DMS153 treated with DMSO at 0.1 percent for 48 hours (cell line): ENCODE data around the gene GPHA2.

Source experiments
- DNase-seq: peaks from one replicate; lab custom pipeline; 2025; ENCODE audit not compliant: unreplicated experiment; lab: John Stamatoyannopoulos, UW

The GPHA2 gene

DNA sequence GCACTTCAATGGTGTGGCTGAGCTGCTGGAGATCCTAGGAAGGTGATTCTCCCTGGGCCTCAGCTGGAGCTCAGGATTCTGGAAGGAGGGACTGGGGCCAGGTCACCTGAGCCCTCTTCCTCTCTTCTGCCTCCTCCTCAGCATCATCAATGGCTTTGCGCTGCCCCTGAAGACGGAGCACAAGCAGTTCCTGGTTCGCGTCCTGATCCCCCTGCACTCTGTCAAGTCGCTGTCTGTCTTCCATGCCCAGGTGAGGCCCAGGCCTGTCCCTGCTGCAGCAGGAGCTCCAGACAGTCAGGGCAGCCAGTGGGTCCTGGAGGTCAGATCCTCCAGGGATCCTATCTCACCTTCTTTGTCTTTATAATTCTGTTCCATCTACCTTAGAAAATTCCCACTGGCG lies 5.4 kb downstream of the GPHA2 start:
- DNase-seq: no peak

DNA sequence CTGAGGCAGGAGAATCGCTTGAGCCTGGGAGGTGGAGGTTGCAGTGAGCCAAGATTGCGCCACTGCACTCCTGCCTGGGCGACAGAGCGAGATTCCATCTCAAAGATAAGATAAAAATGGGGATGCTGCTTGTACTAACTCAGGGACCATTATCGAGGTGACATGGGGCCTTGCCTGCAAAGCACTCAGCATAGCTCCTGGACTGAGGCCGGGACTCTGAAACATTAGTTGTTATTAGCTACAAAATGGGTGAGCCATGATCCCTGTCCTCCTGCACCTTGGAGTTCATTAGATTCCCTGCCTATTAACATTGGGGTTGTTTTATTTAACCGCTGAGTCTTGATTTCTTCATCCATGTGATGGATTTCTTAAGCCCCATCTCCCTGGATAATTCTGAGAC lies 6.1 kb downstream of the GPHA2 start:
- no peak for DNase-seq

DNA sequence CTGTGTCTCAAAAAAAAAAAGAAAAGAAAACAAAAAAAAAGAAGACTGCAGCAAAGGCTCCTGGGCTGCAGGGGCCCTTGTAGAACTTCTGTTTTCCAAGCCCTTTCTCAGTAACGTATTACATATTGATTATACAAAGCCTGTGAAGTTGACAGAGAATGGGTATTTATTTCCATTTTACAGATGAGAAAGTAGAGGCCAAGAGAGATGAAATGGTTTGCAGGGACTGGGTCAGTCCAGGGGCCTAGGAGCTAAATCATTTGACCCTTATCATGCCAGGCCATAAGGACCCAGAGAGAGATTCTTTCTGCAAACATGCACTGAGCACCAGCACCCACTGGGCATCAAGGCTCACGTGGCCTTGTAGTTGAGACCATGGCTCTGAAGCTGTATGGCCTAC lies 6.7 kb downstream of the GPHA2 start:
- DNase-seq: no peak

DNA sequence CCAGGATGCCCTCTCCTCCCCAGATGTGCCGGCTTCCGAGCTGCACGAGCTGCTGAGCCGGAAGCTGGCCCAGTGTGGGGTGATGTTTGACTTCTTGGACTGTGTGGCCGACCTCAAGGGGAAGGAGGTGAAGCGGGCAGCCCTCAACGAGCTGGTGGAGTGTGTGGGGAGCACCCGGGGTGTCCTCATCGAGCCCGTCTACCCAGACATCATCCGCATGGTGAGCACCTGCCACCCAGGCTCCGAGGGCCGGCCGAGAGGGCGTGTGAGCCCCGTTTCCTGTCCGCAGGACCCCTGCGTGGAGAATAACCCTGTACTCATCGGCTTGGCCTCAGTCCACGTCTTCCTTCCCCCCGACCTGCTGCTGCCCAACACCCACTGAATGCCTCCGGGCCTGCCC lies 9.0 kb downstream of the GPHA2 start:
- no peak for DNase-seq

DNA sequence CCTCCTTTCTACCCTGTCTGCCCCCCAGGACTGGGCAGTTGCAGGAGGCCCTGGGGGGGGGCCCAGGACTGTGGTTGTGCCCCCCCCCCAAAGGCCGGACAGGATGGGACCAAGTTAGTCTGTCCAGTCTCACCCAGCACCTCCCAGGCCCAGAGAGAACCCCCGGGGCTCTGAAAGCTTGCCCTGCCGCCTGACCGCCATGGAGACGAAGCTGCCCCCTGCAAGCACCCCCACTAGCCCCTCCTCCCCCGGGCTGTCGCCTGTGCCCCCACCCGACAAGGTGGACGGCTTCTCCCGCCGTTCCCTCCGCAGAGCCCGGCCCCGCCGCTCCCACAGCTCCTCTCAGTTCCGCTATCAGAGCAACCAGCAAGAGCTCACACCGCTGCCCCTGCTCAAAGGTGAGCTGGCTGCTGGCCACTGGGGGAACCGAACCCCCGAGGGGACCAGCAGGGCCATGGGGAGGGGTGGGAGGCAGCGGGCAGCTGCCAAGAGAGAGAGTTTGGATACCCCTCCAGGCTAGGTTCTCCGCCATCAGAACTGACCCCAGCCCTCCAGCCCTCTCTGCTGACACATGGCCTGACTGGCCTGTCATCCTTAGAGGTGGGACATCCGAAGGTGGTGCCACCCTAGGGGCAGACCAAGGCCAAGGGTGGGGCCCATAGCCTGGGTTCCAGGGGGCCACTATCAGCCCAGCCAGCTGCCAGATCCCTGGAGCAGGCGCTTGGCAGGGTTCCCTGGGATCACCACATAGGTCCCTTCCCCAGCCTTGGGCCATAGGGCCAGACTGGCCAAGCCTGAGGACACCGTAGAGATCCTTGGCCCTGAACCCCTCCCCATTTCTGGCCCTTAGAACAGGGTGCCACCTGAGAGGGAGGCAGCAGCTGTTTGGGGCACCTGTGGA lies 9.9 kb downstream of the GPHA2 start:
- DNase-seq: no peak

DNA sequence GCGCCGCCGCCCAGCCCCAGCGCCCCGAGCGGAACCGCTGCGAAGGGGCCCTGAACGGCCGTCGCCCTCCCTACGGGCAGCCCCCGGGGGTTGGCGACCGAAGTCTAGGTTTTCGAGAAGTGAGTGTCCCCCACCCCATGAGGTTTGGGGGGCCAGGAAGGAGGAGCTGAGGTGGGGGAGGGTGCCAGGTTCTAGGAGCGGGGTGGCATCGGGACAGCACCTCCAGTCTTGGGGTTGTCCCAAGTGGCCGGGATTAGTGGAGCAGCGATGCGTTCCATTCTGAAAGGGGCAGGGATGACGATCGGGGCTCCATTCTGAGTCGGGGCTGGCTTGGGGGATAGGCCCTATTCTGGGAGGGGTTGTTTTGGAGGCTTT lies 10.8 kb downstream of the GPHA2 start:
- no peak for DNase-seq

DNA sequence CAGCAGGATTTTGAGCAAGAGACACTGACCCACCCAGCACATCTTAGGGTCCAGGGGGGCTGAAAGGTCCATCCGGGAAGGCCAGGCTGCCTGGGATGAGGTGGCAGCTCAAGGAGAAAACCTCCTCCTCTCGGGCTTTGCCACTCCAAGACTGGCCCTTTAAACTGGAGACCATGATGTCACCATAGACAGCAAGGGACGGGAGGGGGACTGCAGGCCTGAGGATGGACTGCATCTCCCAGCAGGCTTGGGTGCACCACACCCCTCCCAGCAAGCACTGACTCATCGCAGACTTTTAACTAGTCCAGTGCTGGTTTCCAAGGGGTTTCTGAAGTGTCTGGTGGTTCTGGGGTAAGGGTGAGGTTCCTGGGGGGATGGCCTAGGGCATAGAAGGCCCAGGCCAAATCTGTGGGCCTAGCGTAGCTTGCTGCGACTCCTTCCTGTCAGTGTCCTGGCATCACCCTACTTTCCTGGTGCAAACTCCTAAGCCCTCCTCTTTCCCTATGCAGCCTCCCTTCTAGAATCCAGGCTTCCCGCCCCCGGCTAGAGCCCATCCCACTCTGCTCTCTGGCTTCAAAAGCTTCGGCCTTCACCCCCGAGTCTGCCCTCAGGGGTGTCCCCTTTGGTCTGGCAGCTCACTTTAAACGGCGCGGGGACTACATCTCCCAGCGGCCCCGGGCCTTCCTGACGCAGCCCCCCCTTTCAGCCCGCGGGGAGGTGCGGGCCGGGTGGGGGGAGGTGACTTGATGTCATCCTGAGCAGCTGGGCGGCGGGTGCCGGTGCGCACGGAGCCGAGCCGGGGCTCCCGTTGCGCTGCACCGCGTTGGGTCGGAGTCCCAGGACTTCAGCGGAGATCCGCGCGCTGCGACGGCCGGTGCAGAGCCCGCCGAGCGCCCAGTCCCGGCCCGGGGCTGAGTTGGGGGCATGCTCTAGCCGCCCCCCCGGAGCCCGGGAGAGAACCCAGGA lies 11.5 kb downstream of the GPHA2 start, which contains the start of gene PPP2R5B:
Gene PPP2R5B, plus strand, starts transcription at position 746 of the 966 bp plus-strand sequence. CDS start 1,046 bp downstream, outside the sequence.
- DNase-seq: peak; percentile 76

DNA sequence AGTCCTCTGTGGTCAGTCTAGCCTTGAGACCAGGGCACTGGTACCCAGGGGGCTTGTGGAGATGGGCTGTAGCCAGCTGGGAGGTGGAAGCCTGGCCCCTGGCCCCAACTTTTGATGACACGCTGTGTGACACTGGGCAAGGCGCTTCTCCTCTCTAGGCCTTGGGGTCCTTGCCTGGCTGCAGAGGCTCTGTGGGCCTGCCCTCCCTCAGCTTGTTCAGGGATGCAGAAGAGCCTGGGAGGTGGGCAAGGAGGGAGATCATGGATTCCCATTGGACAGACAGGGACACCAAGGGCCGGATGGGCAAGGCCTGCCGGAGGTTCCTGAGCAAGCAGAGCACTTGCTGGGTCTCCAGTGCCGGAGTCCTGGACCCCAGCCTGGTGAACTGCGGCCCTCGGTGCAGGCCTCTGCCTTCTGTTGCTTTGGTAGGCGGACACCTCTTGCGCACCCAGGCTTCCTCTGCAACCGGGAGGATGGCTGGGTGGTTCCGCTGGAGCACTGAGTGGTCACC lies 12.5 kb downstream of the GPHA2 start:
- DNase-seq: no peak

DNA sequence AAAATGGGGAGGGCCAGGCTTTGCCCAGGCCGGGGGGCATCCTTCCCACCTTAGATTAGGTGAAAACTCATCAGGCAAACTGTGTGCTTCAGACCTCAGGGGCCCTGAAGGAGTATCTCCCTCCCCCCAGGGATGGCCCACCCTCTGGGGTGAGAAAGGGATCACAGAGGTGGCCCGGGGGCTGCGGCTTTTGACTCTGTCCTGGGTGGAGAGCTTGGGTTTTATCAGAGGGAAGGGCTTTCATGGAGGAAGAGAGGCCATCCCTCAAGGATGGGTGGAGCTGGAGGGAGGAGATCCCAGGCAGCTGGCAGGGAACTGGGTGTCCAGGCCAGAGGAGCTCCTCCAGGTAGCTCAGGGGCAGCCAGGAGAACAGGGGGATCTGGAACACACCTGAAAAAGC lies 14.3 kb downstream of the GPHA2 start:
- DNase-seq: no peak

DNA sequence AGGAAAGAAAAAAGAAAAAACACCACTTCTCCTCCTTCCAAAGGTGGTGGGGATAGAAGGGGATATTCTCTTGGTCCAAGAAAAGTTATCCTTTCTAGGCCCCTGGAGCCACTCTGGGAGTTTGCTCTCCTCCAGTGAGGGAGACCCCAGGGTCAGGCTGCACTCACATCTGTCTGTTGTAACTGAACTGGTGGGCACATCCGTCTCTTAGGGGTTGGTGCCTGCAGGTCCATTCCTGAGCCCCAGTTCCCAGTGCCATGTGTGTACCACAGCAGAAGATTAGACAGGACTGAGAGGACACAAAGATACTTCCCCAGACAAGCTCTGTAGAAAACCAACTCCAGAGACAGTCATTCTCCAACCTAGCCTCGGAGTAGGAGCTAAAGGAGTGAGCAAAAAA lies 15.6 kb downstream of the GPHA2 start:
- no peak for DNase-seq

DNA sequence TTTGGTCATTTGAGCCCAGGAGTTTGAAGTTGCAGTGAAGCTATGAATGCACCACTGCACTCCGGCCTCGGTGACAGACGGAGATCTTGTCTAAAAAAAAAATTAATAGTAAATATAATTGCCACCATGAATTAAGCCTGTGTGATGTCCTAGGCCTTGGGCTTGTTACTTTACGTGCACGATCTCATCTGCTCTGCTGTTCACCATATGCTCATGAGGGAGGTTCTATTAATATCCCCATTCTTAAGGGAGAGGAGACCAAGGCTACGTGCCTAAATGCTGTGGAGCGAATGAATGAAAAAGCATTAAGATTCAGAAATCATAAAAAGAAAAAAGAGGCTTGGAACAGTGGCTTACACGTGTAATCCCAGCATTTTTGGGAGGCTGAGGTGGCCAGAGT lies 16.1 kb downstream of the GPHA2 start:
- no peak for DNase-seq

DNA sequence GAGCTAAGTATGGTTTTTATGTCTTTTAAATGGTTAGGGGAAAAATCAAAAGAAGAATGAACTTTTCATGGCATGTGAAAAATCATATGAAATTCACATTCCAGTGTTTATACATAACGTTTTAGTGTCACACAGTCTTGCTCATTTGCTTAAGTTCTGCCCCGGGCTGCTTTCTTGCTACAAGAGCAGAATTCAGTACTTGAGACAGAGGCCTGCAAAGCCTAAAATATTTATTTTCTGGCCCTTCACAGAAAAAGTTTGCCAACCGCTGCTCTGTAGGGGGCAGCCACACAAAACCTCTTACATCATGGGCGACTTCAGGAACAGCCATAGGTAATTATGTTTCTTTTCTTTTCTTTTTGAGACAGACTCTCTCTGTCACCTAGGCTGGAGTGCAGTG lies 17.7 kb downstream of the GPHA2 start:
- no peak for DNase-seq

DNA sequence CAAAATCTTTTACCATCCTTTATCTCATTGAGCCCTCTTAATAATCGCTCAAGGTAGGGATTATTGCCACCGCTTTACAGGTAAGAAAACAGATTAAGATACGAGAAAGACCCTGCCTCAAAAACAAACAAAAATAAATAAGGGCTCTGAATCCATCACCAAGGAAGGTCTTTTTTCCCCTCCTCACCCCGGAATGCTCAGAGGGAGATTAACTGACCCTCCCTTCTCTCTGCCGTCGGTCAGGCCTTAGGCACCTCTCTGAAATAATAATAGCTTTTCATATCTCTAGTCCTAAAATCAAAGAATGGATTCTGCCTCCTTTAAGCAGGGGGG lies 18.1 kb downstream of the GPHA2 start:
- DNase-seq: no peak

DNA sequence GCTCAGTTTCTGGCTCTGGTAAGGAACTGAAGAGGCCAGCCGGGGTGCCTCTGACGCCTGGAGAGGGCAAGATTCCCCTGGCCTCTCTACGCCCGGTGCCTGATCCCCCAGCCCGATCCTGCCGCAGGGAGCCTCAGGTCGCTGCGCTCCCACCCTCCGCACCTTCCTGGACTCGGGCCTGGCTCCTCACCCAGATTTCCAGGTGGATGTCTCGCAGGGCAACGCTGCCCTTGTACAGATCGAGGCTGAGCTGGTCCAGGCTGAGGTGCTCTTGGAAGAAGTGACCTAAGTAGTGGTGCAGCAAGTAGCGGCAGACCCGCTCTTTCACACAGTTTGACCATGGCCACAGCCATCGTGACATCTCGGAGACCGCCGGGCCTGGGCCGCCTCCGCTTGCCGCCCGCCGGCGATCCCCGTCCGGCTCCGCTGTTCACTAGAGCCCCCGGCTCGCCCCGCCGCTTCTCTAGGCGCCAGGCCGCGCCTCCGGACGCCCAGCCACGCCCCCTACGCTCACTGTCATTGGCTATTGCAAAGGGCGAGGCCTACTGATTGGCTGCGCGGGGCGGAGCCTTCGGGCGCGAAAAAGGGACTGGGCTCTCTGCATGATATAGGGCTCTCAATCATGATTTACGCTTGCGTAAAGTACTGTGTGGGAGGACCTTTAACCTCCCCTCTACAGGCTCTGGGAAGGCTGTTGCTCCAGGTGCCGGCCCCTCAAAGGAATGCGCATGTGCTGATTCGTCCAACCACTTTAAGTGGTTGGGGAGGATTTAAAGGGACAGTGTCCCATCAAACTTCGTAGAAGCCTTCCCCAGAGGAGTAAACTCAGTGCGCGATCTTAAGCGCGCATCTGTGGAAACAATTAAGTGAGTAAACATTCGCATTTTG lies 18.7 kb downstream of the GPHA2 start, which contains the start of gene ATG2A:
Gene ATG2A, minus strand, starts transcription at position 435 of the 888 bp plus-strand sequence. Its CDS starts 74 bp downstream, at position 361.
- peak; percentile 97 for DNase-seq

DNA sequence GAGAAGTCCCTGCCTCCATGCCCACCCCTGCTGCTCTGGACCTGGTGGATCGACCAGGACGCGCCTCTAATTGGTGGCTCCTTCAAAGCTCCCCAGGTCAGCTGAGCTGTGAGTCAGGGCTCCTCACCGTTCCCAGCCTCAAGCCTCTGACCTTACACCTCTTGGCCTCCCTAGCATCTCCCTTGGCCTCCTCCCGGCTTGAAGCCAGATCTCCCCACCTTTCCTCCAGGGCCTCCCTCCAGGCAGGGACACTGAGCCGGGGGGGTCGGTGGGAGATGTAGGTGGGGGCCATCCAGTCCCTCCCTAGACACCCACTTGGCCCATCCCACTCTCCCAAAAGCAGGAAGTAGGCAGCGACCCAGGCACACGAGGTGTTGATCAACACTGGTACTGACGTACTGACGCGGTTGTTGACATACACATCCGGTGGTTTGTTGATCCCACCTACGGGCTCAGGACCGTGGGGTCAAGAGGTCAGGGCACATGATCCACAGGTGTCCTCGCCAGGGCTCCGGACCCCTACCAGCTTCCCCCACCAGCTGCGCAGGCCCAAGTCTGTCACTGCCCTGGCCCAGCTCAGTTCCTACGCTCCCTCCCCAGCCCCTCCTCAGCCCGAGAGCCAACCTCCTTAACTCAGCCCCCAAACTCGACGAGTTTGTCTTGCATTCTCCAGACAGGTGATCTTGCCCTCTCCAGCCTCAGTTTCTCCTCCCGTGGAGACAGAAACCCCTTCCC lies 19.5 kb downstream of the GPHA2 start:
- no peak for DNase-seq

DNA sequence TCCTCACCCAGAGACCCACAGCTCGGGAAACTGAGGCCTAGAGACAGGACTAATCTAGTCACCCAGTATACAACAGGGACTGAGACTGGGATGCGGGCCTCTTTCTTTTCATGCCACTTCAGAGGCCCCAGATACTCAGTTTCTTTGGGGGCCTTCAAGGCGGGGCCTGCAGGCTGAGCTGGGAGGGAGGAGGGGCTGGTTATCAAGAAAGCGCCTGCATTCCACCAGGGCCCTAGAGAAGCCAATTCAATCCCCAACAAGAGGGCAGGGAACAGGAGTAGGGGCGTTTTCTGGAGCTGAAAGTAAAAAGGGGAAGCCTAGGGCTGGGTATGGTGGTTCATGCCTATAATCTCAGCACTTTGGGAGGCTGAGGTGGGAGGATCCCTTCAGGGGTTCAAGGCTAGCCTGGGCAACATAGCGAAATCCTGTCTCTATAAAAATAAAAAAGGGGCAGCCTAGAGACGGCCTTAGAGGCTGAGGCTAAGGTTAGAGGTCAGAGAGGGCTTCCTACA lies 20.3 kb downstream of the GPHA2 start:
- DNase-seq: no peak

DNA sequence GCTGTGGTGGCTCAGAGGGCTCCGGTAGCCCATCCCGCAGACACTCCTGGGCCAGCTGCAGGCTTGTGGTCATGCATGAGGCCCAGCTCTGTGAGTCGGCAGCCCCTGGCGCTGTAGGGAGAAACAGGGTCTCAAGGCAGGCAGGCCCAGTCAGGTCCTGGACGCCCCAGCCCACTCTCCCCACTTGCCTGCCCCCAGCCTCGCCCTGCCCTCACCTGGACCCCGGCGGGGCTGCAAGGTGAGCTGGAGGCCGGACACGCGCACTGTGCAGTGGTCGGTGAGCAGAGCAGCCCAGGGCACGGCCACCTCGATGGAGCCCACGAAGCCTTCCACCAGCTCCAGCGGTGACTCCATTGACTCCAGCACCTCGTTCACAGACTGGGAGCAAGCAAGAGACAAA lies 21.6 kb downstream of the GPHA2 start:
- DNase-seq: no peak

DNA sequence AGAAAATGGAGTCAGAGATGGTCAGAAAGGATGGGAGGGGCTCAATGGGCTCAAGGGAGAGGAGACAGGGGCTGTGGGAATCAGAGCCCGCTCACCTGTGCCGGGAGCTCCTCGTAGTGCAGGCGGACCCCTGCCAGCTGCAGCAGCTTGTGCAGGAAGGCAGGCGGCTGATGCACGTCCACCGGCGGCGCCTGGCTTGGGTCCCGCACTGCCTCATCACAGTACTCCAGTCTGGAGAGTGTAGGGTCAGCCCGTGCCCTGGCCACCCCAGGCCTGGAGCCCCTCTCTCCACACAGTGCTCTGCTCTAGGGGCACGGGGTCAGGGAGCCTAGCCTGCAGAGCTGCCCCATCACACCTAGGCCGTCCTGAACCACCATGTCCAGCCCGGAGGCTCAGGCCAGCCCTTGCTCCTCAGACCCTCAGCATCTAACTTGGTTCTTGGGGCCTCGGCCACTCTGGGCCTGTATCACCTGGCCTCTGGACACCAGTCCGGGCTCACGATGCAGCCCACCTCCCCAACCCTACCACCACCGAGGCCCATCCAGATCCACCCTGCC lies 22.4 kb downstream of the GPHA2 start:
- DNase-seq: no peak

DNA sequence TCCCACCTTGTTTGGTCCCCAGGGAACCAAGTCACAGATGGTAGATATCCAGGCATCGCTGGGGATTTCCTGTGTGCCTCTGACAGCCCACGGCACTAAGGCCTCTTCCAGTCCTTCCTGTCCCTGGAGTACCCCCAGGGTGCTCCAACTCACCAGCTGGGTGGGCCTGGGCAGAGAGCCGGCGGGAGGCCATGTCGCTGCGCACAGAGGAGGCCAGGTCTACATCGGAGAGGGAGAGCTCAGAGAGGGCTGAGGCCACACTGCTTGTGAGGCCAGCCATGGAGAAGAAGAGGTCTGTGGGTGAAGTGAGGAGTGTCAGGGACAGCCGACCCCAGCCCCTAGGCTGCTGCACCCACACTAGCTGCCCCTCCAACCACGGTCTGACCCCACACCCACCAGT lies 24.0 kb downstream of the GPHA2 start:
- DNase-seq: no peak
